Stimulated activated CD4-positive, alpha-beta T cell treated with anti-CD3 and anti-CD28 coated beads, Interleukin-4, amount 100 ng/mL, for 4 hours (primary cell): ENCODE measurements around the gene EVA1B.
A peak's percentile ranks its signal among the peaks of the same experiment; 100 is the strongest.

Experiments
- DNase-seq, 2 experiments: peaks; one replicate each; pipeline ENCODE4 v3.0.0-alpha.2; 2020

EVA1B gene

DNA sequence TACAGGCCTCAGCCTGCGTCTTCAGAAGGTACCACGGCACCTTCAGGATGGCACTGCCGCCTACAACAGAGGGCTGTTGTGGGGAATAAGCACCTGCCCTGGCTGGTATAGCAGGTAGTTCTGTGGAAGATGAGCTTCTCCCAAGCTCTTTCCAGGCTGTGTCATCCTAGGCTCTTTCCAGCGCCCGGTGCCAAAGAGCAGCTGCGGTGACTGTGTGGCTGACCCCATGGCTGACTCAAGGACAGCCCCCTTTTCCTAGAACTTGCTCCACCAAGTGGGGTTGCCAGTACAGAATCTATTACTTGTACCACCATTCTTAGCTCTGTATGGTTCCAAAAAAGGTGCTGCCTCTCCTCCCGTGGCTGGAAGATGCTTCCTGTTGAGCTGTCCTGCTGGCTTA lies 21.9 kb upstream of the EVA1B start:
- no peak for DNase-seq

GRCh38 chr1:36344395-36344680 lies 20.9 kb upstream of the EVA1B start:
- DNase-seq, result no peak

- DNase-seq, result no peak
These were observed 20.4 kb upstream of the EVA1B start for GRCh38 chr1:36343651-36344394.

DNA sequence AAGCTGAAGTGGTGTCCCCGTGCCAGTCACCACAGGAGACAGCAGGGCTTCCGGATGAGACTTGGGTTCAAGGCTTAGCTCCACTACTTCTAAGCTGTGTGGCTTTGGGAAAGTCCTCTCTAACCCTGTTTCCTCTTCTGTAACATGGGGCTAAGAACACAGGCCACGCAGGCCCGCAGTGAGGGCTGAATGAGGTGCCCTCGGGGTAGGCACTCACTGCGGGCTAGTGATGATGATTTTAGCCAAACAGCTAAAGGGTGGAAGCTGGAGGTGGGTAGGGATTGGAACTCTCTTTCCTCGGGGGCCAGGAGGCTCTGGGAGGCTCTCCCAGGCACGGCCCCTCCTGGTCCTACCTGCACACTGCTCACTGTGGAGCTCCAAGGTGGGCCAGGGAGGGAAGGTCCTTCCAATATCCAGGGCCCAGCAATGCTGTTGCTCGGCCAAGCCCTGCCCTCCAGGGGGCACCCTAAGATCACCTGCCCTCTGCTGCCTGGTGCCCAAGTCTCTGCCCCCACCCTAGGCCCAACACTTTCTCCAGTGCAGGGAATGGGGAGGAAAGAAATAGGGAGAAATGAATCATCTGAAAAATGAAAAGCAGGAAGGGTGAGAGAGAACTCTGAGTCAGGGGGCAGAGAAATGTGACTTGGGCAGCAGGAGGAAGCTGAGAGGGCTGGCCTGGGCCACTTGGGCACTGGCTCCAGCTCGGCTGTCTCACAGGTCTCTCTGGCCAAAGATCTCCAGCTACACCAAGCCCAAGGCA lies 19.2 kb upstream of the EVA1B start:
- peak; percentile 54 to 58 for DNase-seq

- no peak for DNase-seq
These were observed 18.3 kb upstream of the EVA1B start for GRCh38 chr1:36341626-36342320.

DNA sequence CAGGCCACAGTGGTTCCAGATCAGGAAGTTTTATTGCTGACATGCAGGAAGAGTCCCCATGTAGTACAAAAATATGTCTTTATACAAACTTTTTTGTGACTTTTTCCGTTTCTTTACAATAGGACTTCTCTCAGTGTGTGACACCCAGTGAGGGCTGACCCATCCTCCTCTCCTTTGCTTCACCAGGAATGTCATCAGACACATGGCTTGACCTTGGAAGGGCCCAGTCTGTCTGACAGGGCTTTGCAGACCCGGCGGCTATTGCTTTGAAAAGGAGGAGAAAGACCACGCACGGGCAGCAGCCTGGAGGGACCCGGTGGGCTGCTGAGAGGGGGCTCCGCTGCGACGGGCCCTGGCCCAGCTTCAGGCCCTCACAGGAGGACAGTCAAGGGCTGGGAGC lies 16.2 kb upstream of the EVA1B start:
- DNase-seq, result no peak

GRCh38 chr1:36339215-36339614 lies 15.8 kb upstream of the EVA1B start:
- DNase-seq, result no peak

DNA sequence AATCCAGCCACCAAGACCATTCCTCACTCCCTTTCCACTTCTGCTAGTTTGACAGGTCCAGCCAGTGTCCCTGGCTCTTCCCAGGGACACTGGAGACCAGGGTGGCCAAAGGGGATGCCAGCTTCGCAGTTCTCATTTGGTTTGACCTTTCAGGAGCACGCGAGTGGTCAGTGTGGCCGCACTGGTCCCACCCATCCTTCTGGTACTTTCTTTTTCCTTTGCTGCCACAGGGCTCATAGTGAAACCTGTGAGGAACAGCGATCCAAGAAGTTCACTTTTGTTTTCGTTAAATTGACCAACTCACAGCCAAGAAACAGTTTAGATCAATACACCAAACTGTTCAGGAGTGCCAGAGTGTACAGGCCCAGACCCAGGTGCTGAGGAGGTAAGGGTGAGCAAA lies 14.4 kb upstream of the EVA1B start:
- no peak for DNase-seq

GRCh38 chr1:36330940-36331339 lies 7.5 kb upstream of the EVA1B start:
- no peak for DNase-seq

- DNase-seq, result no peak
These were observed 6.4 kb upstream of the EVA1B start for GRCh38 chr1:36329817-36330216.

DNA sequence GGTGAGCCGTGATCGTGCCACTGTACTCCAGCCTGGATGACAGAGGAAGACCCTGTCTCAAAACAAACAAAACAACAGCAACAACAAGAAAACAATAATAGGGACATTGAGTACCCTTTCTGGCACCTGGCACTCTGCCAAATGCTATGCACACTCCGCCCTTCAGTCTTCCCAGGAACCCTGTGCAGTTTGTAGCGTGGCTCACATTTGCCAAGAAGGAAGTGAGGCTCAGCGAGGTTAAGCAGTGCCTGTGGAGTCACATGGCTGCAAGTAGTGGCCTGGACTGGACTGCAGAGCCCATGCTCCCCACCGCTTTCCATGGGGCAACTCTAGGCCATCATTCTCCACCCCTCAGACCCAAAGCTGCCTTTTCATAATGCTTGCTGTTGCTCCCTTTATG lies 5.3 kb upstream of the EVA1B start:
- DNase-seq, result no peak

DNA sequence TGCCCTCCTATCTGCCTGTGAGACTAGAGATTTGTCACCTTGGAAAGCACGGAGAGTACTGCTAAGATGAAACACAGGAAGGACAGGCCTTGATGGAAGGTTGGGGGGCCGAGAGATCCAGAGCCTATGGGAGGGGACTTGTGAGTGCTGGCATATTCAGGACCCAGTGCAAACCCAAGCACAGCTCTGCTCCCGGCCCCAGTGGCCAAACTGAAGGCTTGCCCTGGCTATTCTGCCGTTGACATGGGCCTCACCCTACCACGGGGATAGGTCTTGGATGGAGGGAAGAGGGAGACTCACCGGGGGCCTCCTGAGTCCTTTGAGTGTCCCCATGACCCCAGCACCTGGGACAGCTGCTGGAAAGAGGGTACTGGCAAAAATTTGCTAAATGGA lies 4.6 kb upstream of the EVA1B start:
- no peak for DNase-seq

GRCh38 chr1:36327421-36328087 lies 4.1 kb upstream of the EVA1B start:
- DNase-seq, result no peak

- no peak for DNase-seq
These were observed 3.1 kb upstream of the EVA1B start for GRCh38 chr1:36326499-36326898.

GRCh38 chr1:36324353-36324703 lies 883 bp upstream of the EVA1B start:
- DNase-seq, result no peak

DNA sequence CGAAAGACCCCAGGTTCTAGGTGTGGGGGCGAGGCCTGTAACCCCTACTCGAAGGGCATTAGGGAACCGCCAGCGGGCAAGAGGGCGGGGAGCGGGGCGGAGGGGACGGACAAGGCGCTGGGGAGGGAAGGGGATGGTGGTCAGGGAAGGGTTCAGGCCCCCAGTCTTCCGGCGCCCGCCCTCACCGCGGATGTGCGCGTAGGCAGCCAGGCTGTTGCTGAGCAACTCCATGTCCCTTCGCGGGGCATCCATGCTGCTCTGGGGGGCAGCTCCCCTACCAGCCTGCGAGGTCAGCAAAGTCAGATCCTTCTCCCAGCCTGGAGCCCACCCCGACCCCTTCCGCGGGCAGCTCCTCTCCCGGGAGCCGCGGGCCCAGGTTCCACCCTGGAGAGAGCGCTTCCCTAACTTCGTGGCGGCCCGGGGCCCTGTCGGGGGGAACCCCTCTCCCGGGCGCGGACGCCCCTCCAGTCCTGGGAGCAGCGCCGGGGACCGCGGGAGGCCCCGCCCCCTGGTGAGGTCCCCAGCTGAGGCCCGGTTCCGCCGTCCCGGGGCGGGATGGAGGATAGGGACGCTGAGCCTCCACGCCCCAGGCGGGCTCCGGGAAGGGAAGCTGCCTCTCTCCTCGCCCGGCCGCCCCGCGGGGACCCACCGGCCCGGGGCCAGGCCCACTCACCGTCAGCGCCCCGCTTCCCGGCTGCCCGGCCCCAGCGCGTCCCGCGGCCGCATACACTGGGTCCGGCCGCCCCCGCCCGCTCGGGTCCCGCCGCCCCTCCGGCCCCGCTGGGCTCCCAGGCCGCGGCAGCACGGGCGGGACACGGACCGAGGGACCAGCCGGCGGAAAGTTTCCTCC lies 434 bp downstream of the EVA1B start:
- peak in 1 of 2 experiments; percentile 33 for DNase-seq

GRCh38 chr1:36322041-36322785 lies 1.2 kb downstream of the EVA1B start:
- DNase-seq, result no peak

DNA sequence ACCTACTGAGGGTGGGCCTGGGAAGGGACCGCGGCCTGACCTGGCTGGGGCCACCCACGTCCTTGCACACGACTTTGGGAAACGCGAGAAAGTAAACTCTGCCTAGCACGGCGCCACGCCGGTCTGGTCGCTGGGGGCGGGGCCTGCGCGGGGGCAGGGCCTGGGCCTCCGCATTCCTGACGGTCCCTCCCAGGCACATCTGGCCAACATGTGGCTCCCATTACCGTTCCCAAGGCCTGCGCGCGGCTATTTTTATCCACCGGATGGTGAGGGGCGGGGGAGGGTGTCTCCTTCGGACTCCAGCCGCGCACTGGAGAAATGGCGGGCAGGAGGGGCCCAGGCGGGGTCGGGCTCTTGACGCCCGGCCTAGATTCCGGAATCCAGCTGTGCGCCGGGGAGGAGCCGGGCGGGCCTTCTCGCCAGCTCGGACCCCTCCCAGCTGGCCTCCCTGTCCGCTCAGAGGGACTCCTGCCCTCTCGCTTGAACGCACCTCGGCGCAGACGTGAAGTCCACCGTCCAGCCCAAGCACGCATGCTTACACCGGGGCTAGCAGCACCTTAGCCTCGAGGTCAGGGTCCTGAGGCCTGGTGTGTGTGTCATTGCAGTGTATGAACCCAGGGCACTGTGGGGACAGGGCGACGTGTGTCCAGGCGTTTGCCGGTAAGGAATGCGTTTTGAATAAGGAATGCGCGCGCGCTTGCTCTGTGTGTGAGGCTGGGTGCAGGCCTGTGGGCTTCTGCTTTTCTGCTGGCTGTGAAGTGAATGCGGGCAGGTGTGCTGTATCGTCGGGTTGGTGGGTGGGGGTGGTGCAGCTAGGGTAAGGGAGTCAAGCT lies 2.1 kb downstream of the EVA1B start:
- peak; percentile 14 to 44 for DNase-seq

DNA sequence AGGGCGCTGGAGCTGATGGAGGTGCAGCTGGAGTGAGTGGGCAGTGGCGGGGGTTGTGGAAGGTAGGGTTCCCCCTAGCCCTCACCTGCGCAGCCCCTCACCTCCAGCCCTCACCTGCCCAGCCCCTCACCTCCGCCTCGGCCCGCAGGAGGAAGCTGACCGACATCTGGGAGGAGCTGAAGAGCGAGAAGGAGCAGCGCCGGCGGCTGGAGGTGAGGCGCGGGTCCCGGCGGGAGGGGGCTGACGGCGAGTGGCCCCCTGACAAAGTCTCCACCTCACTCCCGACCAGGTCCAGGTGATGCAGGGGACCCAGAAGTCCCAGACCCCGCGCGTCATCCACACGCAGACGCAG lies 2.7 kb downstream of the EVA1B start:
- DNase-seq, result no peak

GRCh38 chr1:36320291-36320761 lies 3.1 kb downstream of the EVA1B start:
- DNase-seq, result no peak

GRCh38 chr1:36309397-36309796 lies 14.0 kb downstream of the EVA1B start:
- no peak for DNase-seq
